Rectal smooth muscle tissue (tissue), 1 donor: ENCODE results near the gene GRK3.

Source experiments
- H3K27ac ChIP-seq: one replicate; pipeline ENCODE4 v1.7.0; 2013; ENCODE audit warnings: low read depth, low read length, inconsistent platforms
- H3K27me3 ChIP-seq: one replicate; pipeline ENCODE4 v1.7.0; 2013; ENCODE audit warnings: low read length; ENCODE audit not compliant: control insufficient read depth, insufficient read depth
- H3K36me3 ChIP-seq: one replicate; pipeline ENCODE4 v1.7.0; 2013; ENCODE audit warnings: low read length; ENCODE audit not compliant: control insufficient read depth, insufficient read depth
- H3K4me1 ChIP-seq: one replicate; pipeline ENCODE4 v1.7.0; 2013; ENCODE audit warnings: low read length; ENCODE audit not compliant: control insufficient read depth, insufficient read depth
- H3K4me3 ChIP-seq: one replicate; pipeline ENCODE4 v1.7.0; 2013; ENCODE audit warnings: low read length
- H3K9ac ChIP-seq: one replicate; pipeline ENCODE4 v1.7.0; 2013; ENCODE audit warnings: low read length

GRK3 gene

DNA sequence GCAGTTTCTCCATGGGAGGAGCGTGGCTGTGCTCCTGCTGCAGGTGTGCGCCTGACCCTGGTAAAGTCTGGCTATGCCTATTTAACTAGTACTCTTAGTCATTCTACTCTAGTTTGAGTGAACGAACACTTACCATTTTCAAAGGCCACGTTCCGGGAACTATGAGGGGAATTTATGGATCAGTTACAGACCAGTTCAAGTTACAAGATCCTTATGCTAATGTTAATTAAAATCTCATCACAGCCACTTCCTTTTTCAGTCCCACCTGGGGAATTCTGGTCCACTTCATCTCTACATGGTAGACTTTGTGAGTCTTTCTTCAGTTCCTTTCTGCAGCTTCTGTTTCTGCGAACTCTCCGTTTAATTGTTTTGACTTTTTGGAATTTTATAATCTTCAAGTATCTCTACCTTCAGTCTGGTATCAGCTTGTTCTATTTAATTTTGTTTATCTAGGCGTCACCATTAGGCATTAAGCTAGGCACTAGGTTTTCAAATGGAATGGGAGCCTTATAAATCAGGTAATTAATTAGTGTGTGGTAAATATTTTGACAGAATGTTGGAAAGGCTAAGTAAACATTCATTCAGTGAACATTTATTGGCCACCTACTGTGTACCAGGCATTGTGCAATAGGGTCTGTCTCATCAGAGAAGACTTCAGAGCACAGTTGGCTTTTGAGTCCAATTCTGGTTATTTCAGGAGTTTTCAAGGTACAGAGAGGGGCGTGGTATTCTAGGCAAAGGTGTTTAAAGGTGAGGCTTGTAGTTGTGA, 78.9 kb downstream of the GRK3 start:
- no peaks in the 10 kb centered on the region for H3K36me3 ChIP-seq
- no peak overlapping the region for H3K4me3 ChIP-seq
- no peaks in the 10 kb centered on the region for H3K27me3 ChIP-seq
- no peak overlapping the region for H3K27ac ChIP-seq
- H3K4me1 ChIP-seq, result peaks cover 4% of the 10 kb centered on the region
- no peak overlapping the region for H3K9ac ChIP-seq

DNA sequence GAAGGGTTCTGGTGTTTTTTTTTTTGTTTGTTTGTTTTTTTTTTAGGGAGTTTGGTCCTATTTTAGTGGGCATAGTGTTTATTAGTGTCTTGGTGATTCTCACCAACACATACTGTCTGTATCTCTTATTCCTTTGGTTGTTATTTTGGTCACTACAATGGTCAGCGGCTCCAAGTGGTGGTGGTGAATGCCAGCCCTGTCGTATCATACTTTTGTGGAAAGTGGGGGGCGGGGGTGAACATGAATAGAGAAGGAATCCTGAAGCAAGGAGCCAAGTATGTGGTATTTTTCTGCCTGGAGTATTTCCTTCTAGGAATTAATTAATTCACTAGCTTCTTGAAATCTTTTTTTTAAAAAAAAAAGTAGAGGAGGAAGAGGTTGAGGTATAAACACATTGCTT, 79.6 kb downstream of the GRK3 start:
- Histone ChIP-seq H3K27me3 (no peaks in the 10 kb centered on the region), H3K4me3 (no peak overlapping the region), H3K27ac (no peak overlapping the region), H3K36me3 (no peaks in the 10 kb centered on the region), H3K4me1 (peaks cover 4% of the 10 kb centered on the region), H3K9ac (no peak overlapping the region)

DNA sequence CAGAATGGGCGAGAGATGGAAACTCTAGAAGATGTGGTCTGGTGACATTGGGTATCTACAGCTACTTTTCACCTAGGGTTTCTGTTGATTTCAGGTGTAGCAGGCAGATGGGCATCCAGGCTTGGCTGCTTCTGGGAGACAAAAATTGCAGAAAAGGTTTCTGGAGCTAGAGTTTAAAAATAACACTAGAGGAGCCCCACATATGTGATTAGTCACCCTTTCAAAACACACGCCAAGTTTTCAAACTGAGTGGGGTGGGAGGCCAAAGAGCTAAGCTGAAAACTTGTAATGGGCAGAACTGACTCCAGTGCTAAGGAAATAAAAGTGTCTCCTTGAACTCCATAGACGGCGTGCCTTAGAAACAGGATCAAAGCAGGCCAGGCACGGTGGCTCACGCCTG, 80.8 kb downstream of the GRK3 start:
- H3K4me3 ChIP-seq, result no peak overlapping the region
- no peak overlapping the region for H3K9ac ChIP-seq
- no peaks in the 10 kb centered on the region for H3K27me3 ChIP-seq
- no peak overlapping the region for H3K27ac ChIP-seq
- H3K4me1 ChIP-seq, result peaks cover 4% of the 10 kb centered on the region
- no peaks in the 10 kb centered on the region for H3K36me3 ChIP-seq

DNA sequence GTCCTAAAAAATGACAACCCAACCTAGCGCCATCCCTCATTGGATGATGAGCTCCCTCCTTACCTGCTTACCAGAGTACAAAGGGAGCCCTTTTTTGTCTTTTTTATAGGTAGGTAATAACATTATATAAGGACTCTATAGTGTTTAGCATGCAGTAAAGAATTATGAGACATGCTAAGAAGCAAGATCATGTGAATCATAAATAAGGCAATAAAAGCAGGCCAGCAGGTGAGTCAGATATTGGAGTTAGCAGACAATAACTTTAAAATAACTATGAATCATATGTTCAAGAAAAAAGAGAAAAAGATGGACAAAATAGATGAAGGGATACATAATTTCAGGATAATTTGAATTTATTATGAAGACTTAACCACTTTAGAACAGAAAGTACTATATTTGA, 81.5 kb downstream of the GRK3 start:
- no peaks in the 10 kb centered on the region for H3K27me3 ChIP-seq
- H3K4me3 ChIP-seq, result no peak overlapping the region
- no peak overlapping the region for H3K27ac ChIP-seq

DNA sequence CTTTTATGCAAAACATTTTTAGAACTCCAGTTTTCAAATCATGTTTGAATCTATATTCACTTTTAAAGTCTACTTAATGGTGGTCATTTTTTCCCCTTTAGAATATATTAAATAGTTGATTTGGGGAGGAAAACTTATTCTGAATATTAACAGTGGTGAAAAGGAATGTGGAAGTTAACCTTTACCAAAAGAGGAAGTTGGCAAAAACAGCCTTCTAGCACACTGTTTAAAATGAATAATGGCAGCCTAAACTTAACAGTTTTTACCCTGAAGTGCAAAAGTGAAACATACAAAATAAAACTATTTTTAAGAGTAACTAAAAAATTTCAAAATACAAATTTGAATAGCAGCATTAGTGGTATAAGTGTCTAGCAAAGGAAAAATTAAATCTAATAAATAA, 86.4 kb downstream of the GRK3 start:
- Histone ChIP-seq H3K9ac (no peak overlapping the region), H3K4me1 (no peaks in the 10 kb centered on the region), H3K27ac (no peak overlapping the region), H3K36me3 (no peaks in the 10 kb centered on the region), H3K27me3 (no peaks in the 10 kb centered on the region), H3K4me3 (no peak overlapping the region)

More for the DNA sequence above, 81.5 kb downstream of the GRK3 start:
- no peak overlapping the region for H3K9ac ChIP-seq
- no peaks in the 10 kb centered on the region for H3K36me3 ChIP-seq
- peaks cover 4% of the 10 kb centered on the region for H3K4me1 ChIP-seq

DNA sequence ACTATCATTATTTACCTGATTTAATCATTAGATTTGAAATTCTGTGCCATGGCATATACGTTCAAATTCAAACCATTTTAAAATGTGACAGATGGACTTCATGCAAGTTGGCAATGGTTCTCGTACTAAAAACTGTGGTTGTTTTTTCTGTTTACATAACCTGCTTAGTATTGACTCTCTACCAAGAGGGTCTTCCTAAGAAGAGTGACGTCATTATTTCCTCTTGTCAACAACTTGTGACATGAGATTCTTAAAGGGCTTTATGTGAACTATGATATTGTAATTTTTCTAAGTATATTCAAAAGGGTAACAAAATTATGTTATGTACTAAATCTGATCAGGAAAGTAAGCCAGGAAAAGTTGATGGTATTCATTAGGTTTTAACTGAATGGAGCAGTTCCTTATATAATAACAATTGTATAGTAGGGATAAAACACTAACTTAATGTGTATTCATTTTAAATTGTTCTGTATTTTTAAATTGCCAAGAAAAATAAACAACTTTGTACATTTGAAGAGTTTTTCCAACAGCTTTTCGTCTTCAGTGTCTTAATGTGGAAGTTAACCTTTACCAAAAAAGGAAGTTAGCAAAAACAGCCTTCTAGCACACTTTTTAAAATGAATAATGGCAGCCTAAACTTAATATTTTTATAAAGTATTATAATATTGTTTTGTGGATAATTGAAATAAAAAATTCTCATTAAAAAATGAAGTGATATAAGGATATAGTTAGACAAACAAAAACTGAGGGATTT, 87.0 kb downstream of the GRK3 start:
- H3K27ac ChIP-seq, result no peak overlapping the region
- H3K4me1 ChIP-seq, result no peaks in the 10 kb centered on the region
- no peaks in the 10 kb centered on the region for H3K36me3 ChIP-seq

DNA sequence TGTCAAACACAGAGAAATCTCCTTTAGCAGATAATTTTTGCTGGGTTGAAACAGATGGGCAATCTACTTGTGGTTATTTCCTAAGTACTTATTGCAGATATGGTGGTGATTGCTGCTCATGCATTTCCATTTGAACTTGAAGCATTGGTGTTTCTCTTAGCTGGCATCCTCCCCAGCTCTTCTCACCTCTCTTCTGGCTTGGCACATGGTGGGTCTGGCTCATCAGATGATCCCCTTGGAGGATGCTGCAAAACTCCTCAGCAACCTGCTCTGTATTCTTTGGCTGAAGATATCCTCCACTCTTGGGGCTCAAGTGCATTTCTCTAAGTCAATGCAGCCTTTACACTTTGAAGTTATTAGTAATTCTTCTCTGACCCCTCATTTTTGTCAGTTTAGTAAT, 90.2 kb downstream of the GRK3 start:
- no peak overlapping the region for H3K9ac ChIP-seq
- no peak overlapping the region for H3K4me3 ChIP-seq
- H3K36me3 ChIP-seq, result no peaks in the 10 kb centered on the region
- H3K27ac ChIP-seq, result no peak overlapping the region
- no peaks in the 10 kb centered on the region for H3K27me3 ChIP-seq
- H3K4me1 ChIP-seq, result no peaks in the 10 kb centered on the region

More for the DNA sequence above, 87.0 kb downstream of the GRK3 start:
- no peaks in the 10 kb centered on the region for H3K27me3 ChIP-seq
- no peak overlapping the region for H3K9ac ChIP-seq
- no peak overlapping the region for H3K4me3 ChIP-seq

DNA sequence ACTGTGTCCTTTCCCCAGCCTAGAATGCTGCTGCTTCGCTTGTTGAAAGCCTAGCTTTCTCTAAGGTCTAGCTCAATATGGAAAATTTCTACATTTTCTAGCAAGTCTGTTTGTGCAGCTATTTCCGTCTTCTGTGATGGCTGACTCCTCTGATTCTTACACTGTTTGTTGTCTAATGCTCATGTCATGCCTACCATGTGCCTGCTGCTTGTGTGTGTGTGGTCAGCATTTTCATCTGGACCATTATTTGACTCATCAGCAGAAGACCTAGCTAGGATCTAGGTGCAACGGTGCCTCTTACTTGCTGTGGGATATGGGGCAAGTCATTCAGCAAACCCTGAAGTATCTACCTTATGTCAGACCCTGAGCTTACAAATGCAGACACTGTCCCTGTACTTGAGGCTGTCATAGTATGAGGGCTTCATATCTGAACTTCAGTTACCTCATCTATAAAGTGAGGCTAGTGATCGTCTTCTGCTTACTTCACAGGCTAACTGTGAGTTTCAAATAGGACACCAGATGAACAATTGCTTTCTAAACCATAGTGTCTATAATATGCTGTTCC, 91.0 kb downstream of the GRK3 start:
- Histone ChIP-seq H3K4me3 (no peak overlapping the region), H3K4me1 (peaks cover 5% of the 10 kb centered on the region), H3K36me3 (no peaks in the 10 kb centered on the region), H3K9ac (no peak overlapping the region), H3K27ac (no peak overlapping the region), H3K27me3 (no peaks in the 10 kb centered on the region)

DNA sequence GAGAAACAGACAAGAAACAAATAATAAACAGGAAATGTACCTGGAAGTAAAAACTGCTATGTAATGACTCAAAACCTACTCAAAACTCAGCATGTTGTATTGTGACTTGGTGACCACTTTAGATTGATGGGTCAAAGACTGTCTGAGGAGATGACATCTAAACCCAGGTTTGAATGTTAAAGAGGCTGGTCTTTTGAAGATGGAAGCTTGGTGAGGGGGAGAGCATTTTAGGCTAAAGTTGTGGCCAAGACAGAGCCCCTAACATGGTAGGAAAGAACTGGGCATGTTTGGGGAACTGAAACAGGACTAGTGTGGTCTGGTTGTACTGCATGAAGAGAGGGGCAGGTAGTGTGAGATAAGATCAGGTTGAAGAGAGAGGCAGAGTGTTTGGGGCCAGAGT, 92.2 kb downstream of the GRK3 start:
- H3K27me3 ChIP-seq, result no peaks in the 10 kb centered on the region
- H3K4me1 ChIP-seq, result peaks cover 11% of the 10 kb centered on the region
- H3K27ac ChIP-seq, result no peak overlapping the region
- H3K36me3 ChIP-seq, result no peaks in the 10 kb centered on the region
- no peak overlapping the region for H3K4me3 ChIP-seq
- no peak overlapping the region for H3K9ac ChIP-seq

DNA sequence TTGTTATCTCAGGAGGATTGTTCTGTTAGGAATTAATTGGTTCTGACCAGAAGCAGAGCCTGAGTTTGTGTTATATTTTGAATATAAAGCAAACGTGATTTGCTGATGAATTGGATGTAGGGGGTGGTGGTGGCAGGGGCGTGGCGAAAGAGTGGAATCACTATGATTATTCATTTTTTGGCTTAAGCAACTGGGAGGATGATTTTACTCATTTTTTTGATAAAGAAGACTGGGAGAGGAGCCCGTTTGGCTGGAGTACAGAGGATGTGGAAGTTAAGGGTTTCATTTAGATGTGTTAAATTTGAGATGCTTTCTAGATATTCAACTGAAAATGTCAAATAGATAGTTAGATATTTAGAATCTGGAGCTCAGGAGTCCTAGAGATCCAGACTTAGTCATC, 94.2 kb downstream of the GRK3 start:
- H3K27ac ChIP-seq, result no peak overlapping the region
- peaks cover 11% of the 10 kb centered on the region for H3K4me1 ChIP-seq
- no peaks in the 10 kb centered on the region for H3K36me3 ChIP-seq
- no peak overlapping the region for H3K9ac ChIP-seq
- no peaks in the 10 kb centered on the region for H3K27me3 ChIP-seq
- no peak overlapping the region for H3K4me3 ChIP-seq

DNA sequence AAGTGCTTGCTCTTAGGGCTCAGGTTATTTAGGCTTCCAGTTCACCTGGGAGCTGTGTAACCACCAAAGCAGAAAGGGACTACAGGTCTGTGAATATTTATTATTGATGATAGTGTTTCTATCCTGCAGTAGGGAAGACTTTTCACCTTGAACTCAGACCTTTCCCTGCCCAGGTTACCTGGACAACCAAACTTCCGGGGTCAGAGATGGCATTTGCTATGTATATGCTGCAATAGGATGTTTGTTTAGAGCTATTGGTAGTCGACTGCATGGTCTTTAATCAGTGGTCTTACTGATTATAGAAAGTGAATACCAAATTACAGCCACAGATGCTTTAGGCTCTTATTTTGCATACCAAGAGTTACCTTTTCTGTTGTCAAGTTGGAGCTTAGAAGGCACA, 94.9 kb downstream of the GRK3 start:
- H3K27me3 ChIP-seq, result no peaks in the 10 kb centered on the region
- no peaks in the 10 kb centered on the region for H3K36me3 ChIP-seq
- H3K4me3 ChIP-seq, result no peak overlapping the region
- H3K9ac ChIP-seq, result no peak overlapping the region
- H3K4me1 ChIP-seq, result peaks cover 11% of the 10 kb centered on the region
- H3K27ac ChIP-seq, result no peak overlapping the region

DNA sequence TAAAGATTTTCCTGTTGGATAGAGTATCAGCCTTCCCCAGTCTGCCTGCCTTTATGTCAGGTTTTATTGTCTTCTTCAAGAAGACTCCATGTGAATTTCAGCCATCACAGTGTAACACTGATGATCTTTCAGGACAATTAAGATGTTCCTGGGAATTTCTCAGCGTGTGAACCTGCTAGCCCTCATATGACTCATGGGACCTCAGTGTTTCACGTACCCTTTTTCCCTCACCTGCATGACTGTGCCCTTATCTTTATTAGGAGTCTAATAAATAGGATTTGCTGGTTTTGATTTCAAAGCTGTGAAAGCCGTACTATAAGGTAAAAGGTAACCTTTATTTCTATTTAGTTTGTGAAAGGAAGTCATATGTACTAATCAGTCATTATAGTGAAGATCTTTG, 95.9 kb downstream of the GRK3 start:
- H3K4me1 ChIP-seq, result peaks cover 11% of the 10 kb centered on the region
- no peaks in the 10 kb centered on the region for H3K36me3 ChIP-seq
- no peak overlapping the region for H3K9ac ChIP-seq
- no peak overlapping the region for H3K4me3 ChIP-seq
- no peaks in the 10 kb centered on the region for H3K27me3 ChIP-seq
- H3K27ac ChIP-seq, result no peak overlapping the region
